Psoas muscle (tissue), 8 donors: ENCODE data around the gene EDA. TPM values are rescaled to one million over a fixed set of nuclear protein-coding genes. Genes with fewer than 3 reads are reported as not detected.

ENCODE experiments used
- ATAC-seq, 4 donors: fragments of 200-7000 bp; cut with Tn5 transposase; one replicate each; pipeline ENCODE4 v1.9.1; 2020; ENCODE audit warnings: moderate library complexity in 3 of 4, mild to moderate bottlenecking in 2 of 4
- DNase-seq, 2 donors: peaks; one replicate each; pipeline ENCODE4 v3.0.0-alpha.2; 2020
- H3K27ac ChIP-seq: fragments of 200-600 bp; one replicate; pipeline ENCODE4 v1.8.0; 2022
- H3K27me3 ChIP-seq, 3 donors: fragments of 200-600 bp in 1 of 3; one replicate each; pipeline versions ENCODE4 v1.6.1 to v1.8.0; 2013 to 2022; ENCODE audit warnings: low read length in 2 of 3, mild to moderate bottlenecking in 2 of 3, moderate library complexity in 1 of 3; ENCODE audit not compliant: insufficient read depth in 3 of 3
- H3K36me3 ChIP-seq, 2 donors: fragments of 200-600 bp in 1 of 2; one replicate each; pipeline versions ENCODE4 v1.6.1 to v1.8.0; 2013 to 2022; ENCODE audit warnings: low read depth in 1 of 2, mild to moderate bottlenecking in 1 of 2, moderate library complexity in 1 of 2; ENCODE audit not compliant: insufficient read depth in 1 of 2
- H3K4me1 ChIP-seq: fragments of 200-600 bp; one replicate; pipeline ENCODE4 v1.8.0; 2022
- H3K4me3 ChIP-seq: fragments of 200-600 bp; one replicate; pipeline ENCODE4 v1.8.0; 2022; ENCODE audit warnings: mild to moderate bottlenecking
- H3K9me3 ChIP-seq: fragments of 200-600 bp; one replicate; pipeline ENCODE4 v1.8.0; 2022
- WGBS, 3 donors: extraction: QIAGEN DNeasy Blood & Tissue Kit; methylation state at CpG; one replicate each; pipeline versions ENCODE4 v1.1.6 to v1.1.7; 2013; 5-methylcytosine and 5-hydroxymethylcytosine counted together
- intact Hi-C, 2 donors: fragments of 100-400 bp; cut with DNase I; formaldehyde crosslinking; loops; one replicate each; pipeline versions ENCODE4 v1.11.0 to v1.14.2; 2022
- polyA plus RNA-seq, 3 donors: library from polyadenylated mRNA; stranded (reverse); fragments of 200-250 nt; gene quantifications; one replicate each; pipeline ENCODE4 v1.2.3, GENCODE V29; 2013
- total RNA-seq, 4 donors: library from RNA; stranded (reverse); fragmentation: NEBNext Ultra II Directional in 2 of 4; extraction: Animal tissue kit (Norgen Biotek cat#: 25700) in 2 of 4; gene quantifications; one replicate each; pipeline versions ENCODE4 v1.2.1 to v1.2.4, GENCODE V29; 2021 to 2023
- TF ChIP-seq, protein P1 (sequence below): fragments of 200-600 bp; IDR thresholded peaks from one replicate; pipeline ENCODE4 v1.8.0; 2022; ENCODE audit warnings: antibody characterized with exemption
- donor health status: healthy with polysubstance abuse.
- donor health status: DM: no; HTN: no; CAD: no; lungs with moderate emphysema.
- donor health status: Bipolar disorder and iron deficiency.
- donor health status: healthy.
- donor health status: DM: yes; HTN: yes; CAD: no.
- donor health status: DM: no; HTN: no; CAD: no.
- donor health status: DM: no; HTN: no; CAD: no.
- donor health status: DM: yes; HTN: yes; CAD: no.

The EDA gene
- total and polyA plus RNA-seq, 7 donors, result 0.49 to 2.5 (median 0.98) TPM

DNA sequence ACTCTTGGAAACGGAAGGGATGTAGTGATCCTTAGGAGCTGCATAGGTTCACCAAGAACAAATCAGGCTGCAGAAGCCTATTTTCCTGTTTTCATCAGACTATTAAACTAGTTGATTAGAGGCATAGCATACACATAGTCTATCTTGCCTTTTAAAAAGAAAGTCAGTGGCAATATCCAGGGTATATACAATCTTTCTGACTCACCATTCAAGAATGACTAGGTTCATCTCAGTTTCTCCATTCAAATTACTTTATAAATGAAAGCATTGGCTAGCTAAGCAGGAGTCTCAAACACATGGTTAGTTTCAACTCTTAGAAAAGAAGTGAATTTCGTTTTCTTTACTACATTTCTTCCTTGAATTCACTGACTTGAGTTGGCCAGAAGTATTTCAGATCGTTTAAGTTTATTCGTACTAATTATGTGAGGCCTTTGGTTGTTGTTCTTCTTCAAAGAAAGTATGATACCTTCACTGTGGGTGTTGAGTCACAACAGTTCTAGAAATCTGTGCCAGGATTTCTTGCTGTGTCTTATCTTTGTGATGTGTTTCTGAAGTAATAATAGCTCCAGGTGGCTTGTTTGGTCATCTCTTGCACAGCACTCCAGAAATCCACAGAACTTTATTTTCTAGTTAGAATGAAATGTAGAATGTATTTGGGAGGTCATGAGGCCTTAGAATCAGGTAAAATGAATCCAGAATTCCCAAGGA lies 345.6 kb downstream of the EDA start:
- Histone ChIP-seq H3K36me3 (no peaks in the 10 kb centered on the region), H3K4me1 (no peaks in the 10 kb centered on the region), H3K27me3 (peaks cover 0 to 6% (median 0%) of the 10 kb centered on the region in 3 donors), H3K4me3 (no peak overlapping the region), H3K9me3 (no peaks in the 10 kb centered on the region), H3K27ac (no peak overlapping the region)
- 75 to 85% (median 84%) methylated on average over 4 of the region's 4 CpGs for WGBS, 3 donors
- TF ChIP-seq, protein P1, sequence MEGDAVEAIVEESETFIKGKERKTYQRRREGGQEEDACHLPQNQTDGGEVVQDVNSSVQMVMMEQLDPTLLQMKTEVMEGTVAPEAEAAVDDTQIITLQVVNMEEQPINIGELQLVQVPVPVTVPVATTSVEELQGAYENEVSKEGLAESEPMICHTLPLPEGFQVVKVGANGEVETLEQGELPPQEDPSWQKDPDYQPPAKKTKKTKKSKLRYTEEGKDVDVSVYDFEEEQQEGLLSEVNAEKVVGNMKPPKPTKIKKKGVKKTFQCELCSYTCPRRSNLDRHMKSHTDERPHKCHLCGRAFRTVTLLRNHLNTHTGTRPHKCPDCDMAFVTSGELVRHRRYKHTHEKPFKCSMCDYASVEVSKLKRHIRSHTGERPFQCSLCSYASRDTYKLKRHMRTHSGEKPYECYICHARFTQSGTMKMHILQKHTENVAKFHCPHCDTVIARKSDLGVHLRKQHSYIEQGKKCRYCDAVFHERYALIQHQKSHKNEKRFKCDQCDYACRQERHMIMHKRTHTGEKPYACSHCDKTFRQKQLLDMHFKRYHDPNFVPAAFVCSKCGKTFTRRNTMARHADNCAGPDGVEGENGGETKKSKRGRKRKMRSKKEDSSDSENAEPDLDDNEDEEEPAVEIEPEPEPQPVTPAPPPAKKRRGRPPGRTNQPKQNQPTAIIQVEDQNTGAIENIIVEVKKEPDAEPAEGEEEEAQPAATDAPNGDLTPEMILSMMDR, result no peak
- no peak for ATAC-seq
- intact Hi-C loops, result no loop called here
- DNase-seq, result no peak

DNA sequence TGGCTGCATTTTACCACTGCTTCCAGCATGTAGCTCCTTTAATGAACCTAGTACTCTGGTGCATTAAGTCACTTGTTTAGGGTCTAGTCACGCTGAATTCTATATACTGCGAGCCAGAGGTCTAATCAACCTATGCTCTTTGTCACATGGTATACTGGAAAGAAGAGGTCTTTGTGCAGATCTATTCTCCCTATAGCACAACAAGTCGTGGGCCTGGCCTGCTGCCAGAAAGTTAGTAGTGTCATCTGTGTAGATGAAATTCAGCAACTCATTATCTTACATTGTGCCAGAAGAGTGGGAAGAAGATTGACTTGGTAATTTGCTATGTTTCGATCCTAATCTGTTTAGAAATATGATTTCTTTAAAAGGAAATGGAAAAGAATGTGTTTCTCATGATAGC lies 353.0 kb downstream of the EDA start:
- 29 to 39% (median 37%) methylated on average over 4 of the region's 4 CpGs for WGBS, 3 donors
- intact Hi-C loops, result no loop called here
- Histone ChIP-seq H3K9me3 (no peaks in the 10 kb centered on the region), H3K36me3 (no peaks in the 10 kb centered on the region), H3K27ac (no peak overlapping the region), H3K4me3 (no peak overlapping the region), H3K4me1 (no peaks in the 10 kb centered on the region), H3K27me3 (peaks cover 0 to 4% (median 0%) of the 10 kb centered on the region in 3 donors)
- TF ChIP-seq, protein P1, result no peak
- DNase-seq, result peak in 1 of 2 donors; percentile 49
- no peak for ATAC-seq

DNA sequence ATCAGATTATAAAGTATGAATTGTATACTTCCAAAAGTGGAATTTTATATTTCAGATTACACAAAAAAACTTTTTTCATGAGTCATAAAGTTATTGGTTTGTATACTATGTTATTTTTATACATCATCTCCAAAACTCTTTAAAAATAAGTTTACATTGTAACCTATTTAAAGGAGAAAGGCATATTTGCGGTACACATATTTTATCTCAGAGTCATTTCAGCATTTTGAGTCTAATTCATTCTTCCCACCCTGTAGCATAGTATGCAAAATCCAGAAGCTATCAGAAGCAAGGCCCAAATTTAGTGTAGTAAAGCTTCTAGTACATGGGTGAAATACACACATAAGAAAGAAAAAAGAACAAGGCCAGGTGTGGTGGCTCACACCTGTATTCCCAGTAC lies 353.5 kb downstream of the EDA start:
- Histone ChIP-seq H3K4me1 (no peaks in the 10 kb centered on the region), H3K27ac (no peak overlapping the region), H3K27me3 (peaks cover 0 to 4% (median 0%) of the 10 kb centered on the region in 3 donors), H3K36me3 (no peaks in the 10 kb centered on the region), H3K9me3 (no peaks in the 10 kb centered on the region), H3K4me3 (no peak overlapping the region)
- DNase-seq (no peak), ATAC-seq (no peak)
- intact Hi-C loops, result no loop called here
- TF ChIP-seq, protein P1, result no peak
- WGBS, 3 donors, result 78 to 98% (median 97%) methylated on average over 1 of the region's 1 CpG

DNA sequence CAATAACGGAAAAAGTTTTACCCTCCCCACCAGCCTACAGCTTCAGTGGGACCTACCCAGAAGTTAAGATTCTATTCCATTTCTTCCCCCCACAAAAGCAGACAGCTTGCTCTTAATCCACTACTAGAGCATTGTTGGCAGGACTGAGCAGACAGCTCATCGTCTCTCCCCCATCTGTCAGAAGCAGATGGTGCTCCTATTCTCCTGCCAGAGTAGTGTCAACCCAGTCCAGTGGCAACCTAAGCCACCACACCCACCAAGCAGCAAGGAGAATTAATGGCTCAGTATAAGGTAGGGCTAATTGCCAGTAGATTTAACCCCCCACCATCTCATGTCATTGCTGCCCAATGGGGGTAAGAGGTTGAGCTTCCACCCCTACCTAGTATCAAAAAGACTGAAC lies 371.8 kb downstream of the EDA start:
- Histone ChIP-seq H3K9me3 (no peaks in the 10 kb centered on the region), H3K27me3 (no peaks in the 10 kb centered on the region), H3K27ac (no peak overlapping the region), H3K4me1 (no peaks in the 10 kb centered on the region), H3K4me3 (no peak overlapping the region), H3K36me3 (no peaks in the 10 kb centered on the region)
- DNase-seq (no peak), ATAC-seq (peak in 1 of 4 donors; percentile 72)
- intact Hi-C loops, result no loop called here
- 29 to 41% (median 38%) methylated on average over 2 of the region's 2 CpGs for WGBS, 3 donors
- TF ChIP-seq, protein P1, result no peak

DNA sequence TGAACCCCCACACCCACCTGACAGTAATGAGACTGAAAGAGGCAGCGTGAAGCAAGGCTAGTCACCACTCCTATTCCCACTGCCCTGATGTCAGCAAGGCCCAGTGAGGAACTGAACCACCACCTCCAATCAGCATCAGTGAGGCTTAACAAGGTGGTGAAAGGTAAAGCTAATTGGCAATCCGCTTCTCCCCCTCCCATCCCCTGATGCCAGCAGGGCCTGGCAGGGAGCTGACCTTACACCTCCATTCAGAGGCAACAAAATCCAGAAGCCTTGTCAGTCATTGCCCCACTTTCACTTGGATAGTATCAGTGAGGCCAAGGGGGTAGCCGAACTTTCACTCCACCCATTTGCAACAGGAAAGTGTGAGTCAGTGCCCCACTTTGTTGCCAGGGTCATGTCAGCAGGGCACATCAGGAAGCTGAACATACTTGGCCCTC lies 373.1 kb downstream of the EDA start:
- Histone ChIP-seq H3K4me1 (no peaks in the 10 kb centered on the region), H3K9me3 (no peaks in the 10 kb centered on the region), H3K27ac (no peak overlapping the region), H3K4me3 (no peak overlapping the region), H3K36me3 (no peaks in the 10 kb centered on the region), H3K27me3 (no peaks in the 10 kb centered on the region)
- TF ChIP-seq, protein P1, result no peak
- 68 to 69% (median 68%) methylated on average over 3 of the region's 3 CpGs for WGBS, 3 donors
- intact Hi-C loops, result no loop called here
- DNase-seq, result no peak
- ATAC-seq, result peak in 2 of 4 donors; percentile 44 to 66
